GM11168 (cell line): ENCODE results near the gene RBMS3.

Experiments used
- in situ Hi-C: fragments of 300-500 bp; cut with MboI; formaldehyde crosslinking; loops from one replicate; pipeline ENCODE4 v1.12.0; 2022; ENCODE audit warnings: low sequenced_read_pairs; ENCODE audit not compliant: unreplicated experiment

RBMS3 gene

GRCh38 chr3:29545615-29546014 is 264.7 kb downstream of the RBMS3 start:
- in situ Hi-C loops: no loop called here

- in situ Hi-C loops: no loop called here
Observed at GRCh38 chr3:29552051-29552450, 271.2 kb downstream of the RBMS3 start.

- in situ Hi-C loops: no loop called here
Observed at GRCh38 chr3:29554566-29554965, 273.7 kb downstream of the RBMS3 start.

- in situ Hi-C loops: no loop called here
Observed at GRCh38 chr3:29555590-29555989, 274.7 kb downstream of the RBMS3 start.

- in situ Hi-C loops: no loop called here
Observed at GRCh38 chr3:29557186-29557585, 276.3 kb downstream of the RBMS3 start.

GRCh38 chr3:29557825-29558224 is 277.0 kb downstream of the RBMS3 start:
- in situ Hi-C loops: no loop called here

GRCh38 chr3:29559741-29560465 is 279.0 kb downstream of the RBMS3 start:
- in situ Hi-C loops: no loop called here

- in situ Hi-C loops: no loop called here
Observed at GRCh38 chr3:29561651-29562149, 280.8 kb downstream of the RBMS3 start.

GRCh38 chr3:29565236-29565635 is 284.4 kb downstream of the RBMS3 start:
- in situ Hi-C loops: no loop called here

GRCh38 chr3:29567501-29567900 is 286.6 kb downstream of the RBMS3 start:
- in situ Hi-C loops: no loop called here

GRCh38 chr3:29568355-29568754 is 287.5 kb downstream of the RBMS3 start:
- in situ Hi-C loops: no loop called here

GRCh38 chr3:29576181-29576580 is 295.3 kb downstream of the RBMS3 start:
- in situ Hi-C loops: no loop called here

GRCh38 chr3:29576675-29577074 is 295.8 kb downstream of the RBMS3 start:
- in situ Hi-C loops: no loop called here

- in situ Hi-C loops: no loop called here
Observed at GRCh38 chr3:29577250-29577649, 296.4 kb downstream of the RBMS3 start.

- in situ Hi-C loops: no loop called here
Observed at GRCh38 chr3:29581311-29581710, 300.4 kb downstream of the RBMS3 start.

- in situ Hi-C loops: no loop called here
Observed at GRCh38 chr3:29582273-29582672, 301.4 kb downstream of the RBMS3 start.

GRCh38 chr3:29583861-29584260 is 303.0 kb downstream of the RBMS3 start:
- in situ Hi-C loops: no loop called here

GRCh38 chr3:29585368-29585767 is 304.5 kb downstream of the RBMS3 start:
- in situ Hi-C loops: no loop called here

GRCh38 chr3:29587340-29587739 is 306.5 kb downstream of the RBMS3 start:
- in situ Hi-C loops: no loop called here

- in situ Hi-C loops: no loop called here
Observed at GRCh38 chr3:29590012-29590411, 309.1 kb downstream of the RBMS3 start.

- in situ Hi-C loops: no loop called here
Observed at GRCh38 chr3:29590461-29590860, 309.6 kb downstream of the RBMS3 start.

GRCh38 chr3:29591579-29591978 is 310.7 kb downstream of the RBMS3 start:
- in situ Hi-C loops: no loop called here
